ENCODE results near the gene ANKRD27. TPM values are rescaled to one million over a fixed set of nuclear protein-coding genes. Genes with fewer than 3 reads are reported as not detected.
A peak's percentile ranks its signal among the peaks of the same experiment; 100 is the strongest.
"Not testable (repeated sequence)": the region's sequence is repeated elsewhere in the genome, so short reads cannot be mapped to it uniquely, and the experiment has no call there.

The ANKRD27 gene
- total RNA-seq, 1 donor from 2014 or later: 36.4 TPM

DNA sequence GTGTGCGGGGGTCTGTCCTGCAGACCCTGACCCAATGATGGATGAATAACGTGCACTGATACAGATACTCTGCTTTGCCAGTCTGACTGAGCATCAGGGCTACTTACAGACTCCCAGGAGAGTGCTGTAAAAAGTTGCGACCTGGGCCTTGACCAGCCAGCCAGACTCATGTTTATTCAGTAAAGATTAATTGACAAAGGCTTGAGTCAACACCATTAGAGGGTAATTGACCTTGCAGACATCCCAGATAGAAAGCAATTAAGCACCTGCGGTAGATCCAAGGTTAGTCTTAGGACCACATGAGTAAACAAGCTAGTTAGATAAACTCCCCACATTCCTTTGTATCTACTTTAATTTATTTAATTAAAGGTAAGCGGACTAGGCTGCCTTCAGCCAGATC lies 27.0 kb upstream of the ANKRD27 start:
- H3K27me3 Mint-ChIP-seq: peaks cover 22% of the 10 kb centered on the region
- TF ChIP-seq, protein P1, sequence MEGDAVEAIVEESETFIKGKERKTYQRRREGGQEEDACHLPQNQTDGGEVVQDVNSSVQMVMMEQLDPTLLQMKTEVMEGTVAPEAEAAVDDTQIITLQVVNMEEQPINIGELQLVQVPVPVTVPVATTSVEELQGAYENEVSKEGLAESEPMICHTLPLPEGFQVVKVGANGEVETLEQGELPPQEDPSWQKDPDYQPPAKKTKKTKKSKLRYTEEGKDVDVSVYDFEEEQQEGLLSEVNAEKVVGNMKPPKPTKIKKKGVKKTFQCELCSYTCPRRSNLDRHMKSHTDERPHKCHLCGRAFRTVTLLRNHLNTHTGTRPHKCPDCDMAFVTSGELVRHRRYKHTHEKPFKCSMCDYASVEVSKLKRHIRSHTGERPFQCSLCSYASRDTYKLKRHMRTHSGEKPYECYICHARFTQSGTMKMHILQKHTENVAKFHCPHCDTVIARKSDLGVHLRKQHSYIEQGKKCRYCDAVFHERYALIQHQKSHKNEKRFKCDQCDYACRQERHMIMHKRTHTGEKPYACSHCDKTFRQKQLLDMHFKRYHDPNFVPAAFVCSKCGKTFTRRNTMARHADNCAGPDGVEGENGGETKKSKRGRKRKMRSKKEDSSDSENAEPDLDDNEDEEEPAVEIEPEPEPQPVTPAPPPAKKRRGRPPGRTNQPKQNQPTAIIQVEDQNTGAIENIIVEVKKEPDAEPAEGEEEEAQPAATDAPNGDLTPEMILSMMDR (IDR thresholded peaks at IDR 0.05; ENCODE audit: unreplicated experiment): no peak
- peak overlapping the region; percentile 92 for H3K27ac Mint-ChIP-seq
- peak overlapping the region; percentile 45 for H3K4me3 Mint-ChIP-seq (ENCODE audit: low read depth)
- H3K4me1 Mint-ChIP-seq (ENCODE audit: low read depth): peaks cover 25% of the 10 kb centered on the region
- H3K9me3 Mint-ChIP-seq (ENCODE audit: low read depth): peaks cover 17% of the 10 kb centered on the region
- DNase-seq (ENCODE audit: low spot score, unreplicated experiment): peak; percentile 22
- peaks cover 55% of the 10 kb centered on the region for H3K36me3 Mint-ChIP-seq (ENCODE audit: insufficient read depth)

DNA sequence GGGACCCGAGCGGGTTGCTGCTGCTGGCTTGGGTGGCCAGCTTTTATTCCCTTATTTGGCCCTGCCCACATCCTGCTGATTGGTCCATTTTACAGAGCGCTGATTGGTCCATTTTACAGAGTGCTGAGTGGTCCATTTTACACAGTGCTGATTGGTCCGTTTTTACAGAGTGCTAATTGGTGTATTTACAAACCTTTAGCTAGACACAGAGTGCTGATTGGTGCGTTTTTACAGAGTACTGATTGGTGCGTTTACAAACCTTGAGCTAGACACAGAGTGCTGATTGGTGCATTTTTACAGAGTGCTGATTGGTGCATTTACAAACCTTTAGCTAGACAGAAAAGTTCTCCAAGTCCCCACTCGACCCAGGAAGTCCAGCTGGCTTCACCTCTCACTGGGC lies 25.1 kb upstream of the ANKRD27 start:
- Mint-ChIP-seq H3K27me3 (peaks cover 29% of the 10 kb centered on the region), H3K9me3 (ENCODE audit: low read depth) (peaks cover 14% of the 10 kb centered on the region), H3K4me1 (ENCODE audit: low read depth) (peaks cover 29% of the 10 kb centered on the region), H3K36me3 (ENCODE audit: insufficient read depth) (peaks cover 53% of the 10 kb centered on the region)
- DNase-seq (ENCODE audit: low spot score, unreplicated experiment); H3K4me3 Mint-ChIP-seq (ENCODE audit: low read depth); H3K27ac Mint-ChIP-seq: not testable (repeated sequence)

DNA sequence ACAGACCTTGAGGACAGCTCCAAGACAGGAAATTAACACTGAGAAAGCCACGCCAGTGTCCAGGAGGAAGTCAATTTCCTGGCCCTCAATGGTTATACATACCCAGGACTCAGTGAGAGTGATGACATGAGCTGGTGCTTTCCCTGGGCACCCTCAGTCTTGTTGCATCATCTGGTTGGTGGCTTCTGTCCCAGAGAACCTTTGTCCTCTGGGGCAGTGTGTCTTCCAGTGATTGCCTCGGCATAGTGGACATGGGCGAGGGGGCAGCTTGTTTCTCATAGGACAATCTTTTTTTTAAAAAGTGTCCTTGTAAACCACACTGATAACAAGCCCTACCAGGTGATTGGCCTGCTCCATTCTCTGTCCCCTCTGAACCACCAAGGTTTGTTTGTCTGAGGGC lies 21.8 kb upstream of the ANKRD27 start:
- not testable (repeated sequence) for H3K9me3 Mint-ChIP-seq (ENCODE audit: low read depth); H3K4me3 Mint-ChIP-seq (ENCODE audit: low read depth); H3K27ac Mint-ChIP-seq; DNase-seq (ENCODE audit: low spot score, unreplicated experiment)
- Mint-ChIP-seq H3K27me3 (peaks cover 29% of the 10 kb centered on the region), H3K4me1 (ENCODE audit: low read depth) (peaks cover 41% of the 10 kb centered on the region), H3K36me3 (ENCODE audit: insufficient read depth) (peaks cover 48% of the 10 kb centered on the region)

DNA sequence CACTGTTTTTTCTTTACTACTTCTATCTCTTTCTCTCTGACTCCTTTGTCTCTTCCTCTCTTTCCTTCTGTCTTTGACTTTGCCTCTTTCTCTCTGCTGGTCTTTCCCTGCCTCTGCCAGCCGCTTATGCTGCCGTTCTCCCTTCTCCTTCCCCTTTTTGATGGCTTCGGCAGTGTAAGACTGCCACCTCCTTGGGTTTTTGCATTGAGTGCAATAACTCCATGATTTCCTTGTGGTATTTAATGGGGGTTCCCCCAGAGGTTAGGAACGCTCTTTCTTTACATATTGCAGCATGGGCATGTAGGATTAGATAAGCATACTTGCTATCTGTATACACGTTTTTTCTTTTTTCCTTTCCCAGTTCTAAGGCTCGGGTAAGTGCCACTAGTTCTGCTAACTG lies 20.5 kb upstream of the ANKRD27 start:
- Mint-ChIP-seq H3K27me3 (peaks cover 29% of the 10 kb centered on the region), H3K4me3 (ENCODE audit: low read depth) (peak overlapping the region; percentile 45), H3K4me1 (ENCODE audit: low read depth) (peaks cover 38% of the 10 kb centered on the region), H3K36me3 (ENCODE audit: insufficient read depth) (peaks cover 45% of the 10 kb centered on the region)
- not testable (repeated sequence) for H3K27ac Mint-ChIP-seq; H3K9me3 Mint-ChIP-seq (ENCODE audit: low read depth); DNase-seq (ENCODE audit: low spot score, unreplicated experiment)

DNA sequence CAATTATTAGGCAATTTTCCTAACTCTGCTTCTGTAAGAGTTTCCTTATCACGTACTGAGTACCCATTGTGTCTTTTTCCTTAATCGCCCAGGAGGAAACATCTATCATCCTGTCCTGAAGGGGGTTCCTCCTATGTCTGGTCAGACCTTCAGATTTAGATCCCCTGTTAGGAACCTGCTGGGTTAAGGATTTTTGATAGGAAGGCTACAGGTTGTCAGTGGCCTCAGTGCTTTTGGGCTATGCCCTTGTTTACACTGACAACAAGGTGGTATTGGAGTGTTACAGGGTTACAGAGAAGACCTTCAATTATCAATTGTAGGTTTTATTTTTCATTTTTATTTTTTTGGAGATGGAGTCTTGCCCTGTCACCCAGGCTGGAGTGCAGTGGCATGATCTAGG lies 19.9 kb upstream of the ANKRD27 start:
- not testable (repeated sequence) for H3K27ac Mint-ChIP-seq; H3K9me3 Mint-ChIP-seq (ENCODE audit: low read depth); DNase-seq (ENCODE audit: low spot score, unreplicated experiment)
- H3K4me3 Mint-ChIP-seq (ENCODE audit: low read depth): peak overlapping the region; percentile 70
- peaks cover 29% of the 10 kb centered on the region for H3K27me3 Mint-ChIP-seq
- peaks cover 38% of the 10 kb centered on the region for H3K4me1 Mint-ChIP-seq (ENCODE audit: low read depth)
- peaks cover 44% of the 10 kb centered on the region for H3K36me3 Mint-ChIP-seq (ENCODE audit: insufficient read depth)

DNA sequence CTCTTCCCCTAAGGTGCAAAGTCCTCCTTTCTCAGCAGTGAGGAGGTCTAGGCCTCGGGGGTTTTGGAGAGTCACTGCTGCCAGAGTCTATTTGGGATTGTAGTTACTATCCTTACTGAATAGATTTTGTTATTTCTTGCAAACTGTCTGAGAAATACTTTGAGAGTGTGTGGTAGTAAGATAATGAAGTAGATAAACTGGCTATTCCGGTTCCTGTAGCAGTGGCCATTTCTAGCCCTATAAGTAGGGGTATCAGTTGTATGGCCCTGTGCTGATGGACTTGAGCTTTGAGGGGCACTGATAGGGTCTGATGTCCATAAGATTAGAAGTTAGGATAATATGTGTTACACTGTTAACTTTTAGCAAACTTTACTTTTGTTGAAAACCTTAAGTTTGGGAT lies 19.3 kb upstream of the ANKRD27 start:
- Mint-ChIP-seq H3K4me3 (ENCODE audit: low read depth) (peak overlapping the region; percentile 70), H3K27me3 (peaks cover 31% of the 10 kb centered on the region), H3K4me1 (ENCODE audit: low read depth) (peaks cover 38% of the 10 kb centered on the region), H3K27ac (peak overlapping the region; percentile 67), H3K36me3 (ENCODE audit: insufficient read depth) (peaks cover 40% of the 10 kb centered on the region)
- H3K9me3 Mint-ChIP-seq (ENCODE audit: low read depth); DNase-seq (ENCODE audit: low spot score, unreplicated experiment): not testable (repeated sequence)

DNA sequence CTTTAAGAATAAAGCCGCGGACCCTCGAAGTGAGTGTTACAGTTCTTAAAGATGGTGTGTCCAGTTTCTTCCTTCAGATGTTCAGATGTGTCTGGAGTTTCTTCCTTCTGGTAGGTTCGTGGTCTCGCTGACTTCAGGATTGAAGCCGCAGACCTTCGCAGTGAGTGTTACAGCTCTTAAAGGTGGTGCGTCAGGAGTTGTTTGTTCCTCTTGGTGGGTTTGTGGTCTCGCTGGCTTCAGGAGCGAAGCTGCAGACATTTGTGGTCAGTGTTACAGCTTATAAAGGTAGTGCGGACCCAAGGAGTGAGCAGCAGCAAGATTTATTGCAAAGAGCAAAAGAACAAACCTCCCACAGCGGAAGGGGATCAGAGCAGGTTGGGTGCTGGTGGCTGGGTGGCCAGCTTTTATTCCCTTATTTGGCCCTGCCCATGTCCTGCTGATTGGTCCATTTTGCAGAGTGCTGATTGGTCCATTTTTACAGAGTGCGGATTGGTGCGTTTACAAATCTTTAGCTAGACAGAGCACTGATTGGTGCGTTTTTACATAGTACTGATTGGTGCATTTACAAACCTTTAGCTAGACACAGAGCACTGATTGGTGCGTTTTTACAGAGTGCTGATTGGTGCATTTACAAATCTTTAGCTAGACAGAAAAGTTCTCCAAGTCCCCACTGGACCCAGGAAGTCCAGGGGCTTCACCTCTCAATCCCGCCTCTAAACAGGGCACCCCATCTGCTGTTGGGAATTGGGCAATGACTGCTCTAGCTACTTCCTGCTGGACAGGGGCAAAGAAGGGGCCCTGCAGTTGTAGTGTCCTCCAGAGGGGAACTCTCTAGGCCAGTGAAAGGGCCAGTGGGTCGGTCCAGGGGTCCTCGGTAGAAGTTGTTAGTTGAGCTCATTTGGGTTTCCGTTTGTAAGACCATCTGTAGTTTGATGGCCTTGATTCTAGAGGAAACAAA lies 18.4 kb upstream of the ANKRD27 start:
- not testable (repeated sequence) for DNase-seq (ENCODE audit: low spot score, unreplicated experiment); H3K9me3 Mint-ChIP-seq (ENCODE audit: low read depth)
- peak overlapping the region; percentile 87 for H3K27ac Mint-ChIP-seq
- H3K36me3 Mint-ChIP-seq (ENCODE audit: insufficient read depth): peaks cover 31% of the 10 kb centered on the region
- H3K27me3 Mint-ChIP-seq: peaks cover 28% of the 10 kb centered on the region
- H3K4me3 Mint-ChIP-seq (ENCODE audit: low read depth): peak overlapping the region; percentile 70
- peaks cover 38% of the 10 kb centered on the region for H3K4me1 Mint-ChIP-seq (ENCODE audit: low read depth)

DNA sequence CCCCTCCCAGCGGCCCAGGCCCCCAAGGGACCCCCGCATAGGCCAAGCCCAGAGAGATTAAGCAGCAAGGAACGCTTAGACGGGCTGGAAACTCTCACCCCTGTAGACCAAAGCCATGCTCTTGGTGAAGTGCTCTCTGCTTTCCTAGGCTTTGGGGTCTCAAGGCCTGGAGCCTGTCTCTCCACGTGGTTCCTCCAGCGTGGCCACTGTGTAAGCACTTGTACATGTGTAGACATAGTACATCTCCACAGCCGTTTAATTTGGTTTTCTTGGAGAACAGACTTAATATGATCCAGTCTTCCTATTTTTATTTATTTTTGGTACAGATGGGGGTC lies 17.7 kb upstream of the ANKRD27 start:
- H3K27ac Mint-ChIP-seq: peak overlapping the region; percentile 87
- no peak for DNase-seq (ENCODE audit: low spot score, unreplicated experiment)
- H3K36me3 Mint-ChIP-seq (ENCODE audit: insufficient read depth): peaks cover 24% of the 10 kb centered on the region
- TF ChIP-seq, protein P1 (IDR thresholded peaks at IDR 0.05; ENCODE audit: unreplicated experiment): no peak
- no peaks in the 10 kb centered on the region for H3K9me3 Mint-ChIP-seq (ENCODE audit: low read depth)
- peak overlapping the region; percentile 70 for H3K4me3 Mint-ChIP-seq (ENCODE audit: low read depth)
- H3K4me1 Mint-ChIP-seq (ENCODE audit: low read depth): peaks cover 38% of the 10 kb centered on the region
- peaks cover 20% of the 10 kb centered on the region for H3K27me3 Mint-ChIP-seq

All from progenitor cell of endocrine pancreas (in vitro differentiated cells).